ENCODE data around the gene FSTL5.

Gene FSTL5

DNA sequence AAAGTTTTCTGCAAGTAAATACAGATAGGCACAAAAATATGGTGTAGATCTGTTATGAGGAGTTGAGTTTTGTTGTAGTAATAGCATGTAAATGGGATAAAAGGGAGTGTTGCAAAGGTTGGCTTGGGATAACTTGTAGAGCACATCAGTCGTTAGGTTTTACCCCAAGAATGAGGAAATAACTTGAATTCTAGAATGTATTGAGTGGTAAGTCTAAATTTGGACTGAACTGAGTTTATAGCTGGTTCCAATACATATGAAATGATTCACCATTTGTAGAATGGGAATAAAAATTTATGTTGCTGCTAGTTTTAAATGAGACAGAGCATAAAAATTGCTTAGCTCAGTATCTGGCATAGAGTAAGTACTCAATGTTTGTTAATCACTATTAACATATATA lies 719.2 kb downstream of the FSTL5 start:
- Histone ChIP-seq H3K9ac (ENCODE audit: low read length) (no peak overlapping the region), H3K4me3 (ENCODE audit: low read length) (no peak overlapping the region), H3K4me2 (ENCODE audit: low read depth, low read length) (no peak overlapping the region), H3K9me3 (replicated peaks; ENCODE audit: insufficient read depth, low read length) (no peaks in the 10 kb centered on the region), H3K27ac (ENCODE audit: low read length) (no peak overlapping the region), H3K9me2 (replicated peaks; ENCODE audit: insufficient read depth, low read length) (no peaks in the 10 kb centered on the region), H3K79me2 (ENCODE audit: low read length) (no peaks in the 10 kb centered on the region), H3K36me3 (replicated peaks; ENCODE audit: insufficient read depth, low read length) (no peaks in the 10 kb centered on the region), H3F3A (ENCODE audit: insufficient read depth, low read length) (no peaks in the 10 kb centered on the region), H3K4me1 (ENCODE audit: low read length) (no peaks in the 10 kb centered on the region), H2AFZ (ENCODE audit: low read length) (no peak overlapping the region), H3K27me3 (replicated peaks; ENCODE audit: insufficient read depth, low read length) (no peaks in the 10 kb centered on the region), H4K20me1 (ENCODE audit: insufficient read depth, low read length) (no peaks in the 10 kb centered on the region)
- DNase-seq, result no peak
- TF ChIP-seq, protein P1, sequence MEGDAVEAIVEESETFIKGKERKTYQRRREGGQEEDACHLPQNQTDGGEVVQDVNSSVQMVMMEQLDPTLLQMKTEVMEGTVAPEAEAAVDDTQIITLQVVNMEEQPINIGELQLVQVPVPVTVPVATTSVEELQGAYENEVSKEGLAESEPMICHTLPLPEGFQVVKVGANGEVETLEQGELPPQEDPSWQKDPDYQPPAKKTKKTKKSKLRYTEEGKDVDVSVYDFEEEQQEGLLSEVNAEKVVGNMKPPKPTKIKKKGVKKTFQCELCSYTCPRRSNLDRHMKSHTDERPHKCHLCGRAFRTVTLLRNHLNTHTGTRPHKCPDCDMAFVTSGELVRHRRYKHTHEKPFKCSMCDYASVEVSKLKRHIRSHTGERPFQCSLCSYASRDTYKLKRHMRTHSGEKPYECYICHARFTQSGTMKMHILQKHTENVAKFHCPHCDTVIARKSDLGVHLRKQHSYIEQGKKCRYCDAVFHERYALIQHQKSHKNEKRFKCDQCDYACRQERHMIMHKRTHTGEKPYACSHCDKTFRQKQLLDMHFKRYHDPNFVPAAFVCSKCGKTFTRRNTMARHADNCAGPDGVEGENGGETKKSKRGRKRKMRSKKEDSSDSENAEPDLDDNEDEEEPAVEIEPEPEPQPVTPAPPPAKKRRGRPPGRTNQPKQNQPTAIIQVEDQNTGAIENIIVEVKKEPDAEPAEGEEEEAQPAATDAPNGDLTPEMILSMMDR (IDR thresholded peaks at IDR 0.05; ENCODE audit: low read length), result no peak
- TF ChIP-seq EZH2 (optimal IDR thresholded peaks at IDR 0.05; ENCODE audit: low read depth, low read length), result no peak
- no peak for TF ChIP-seq EZH2phosphoT487 (IDR thresholded peaks at IDR 0.05; ENCODE audit: low read length)

DNA sequence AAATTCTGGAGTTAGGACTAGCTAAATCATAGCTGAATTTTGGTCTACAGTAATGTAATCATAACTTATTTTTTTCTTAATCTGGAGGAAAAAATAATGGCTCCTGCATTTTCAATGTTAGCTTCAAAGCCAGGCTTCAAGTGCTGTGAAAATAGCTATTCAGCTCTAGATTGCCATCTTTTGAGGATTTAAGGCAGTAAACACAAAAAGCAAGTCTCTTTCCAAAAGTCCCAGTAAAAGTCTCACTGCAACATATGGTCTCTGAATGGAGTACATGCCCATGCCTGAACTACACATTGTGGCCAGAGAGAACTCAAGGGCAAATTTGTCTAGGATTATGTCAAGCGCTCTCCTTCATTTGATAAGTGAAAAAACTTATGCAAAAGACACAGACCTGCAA lies 720.9 kb downstream of the FSTL5 start:
- H3K4me3 ChIP-seq (ENCODE audit: low read length), result no peak overlapping the region
- H3K9me2 ChIP-seq (replicated peaks; ENCODE audit: insufficient read depth, low read length), result no peaks in the 10 kb centered on the region
- H3K79me2 ChIP-seq (ENCODE audit: low read length), result no peaks in the 10 kb centered on the region
- no peak for DNase-seq
- H2AFZ ChIP-seq (ENCODE audit: low read length), result no peak overlapping the region
- H3K27me3 ChIP-seq (replicated peaks; ENCODE audit: insufficient read depth, low read length), result no peaks in the 10 kb centered on the region
- H3K27ac ChIP-seq (ENCODE audit: low read length), result no peak overlapping the region
- H3K9me3 ChIP-seq (replicated peaks; ENCODE audit: insufficient read depth, low read length), result no peaks in the 10 kb centered on the region
- H3K36me3 ChIP-seq (replicated peaks; ENCODE audit: insufficient read depth, low read length), result no peaks in the 10 kb centered on the region
- H4K20me1 ChIP-seq (ENCODE audit: insufficient read depth, low read length), result no peaks in the 10 kb centered on the region
- no peak overlapping the region for H3K4me2 ChIP-seq (ENCODE audit: low read depth, low read length)
- no peaks in the 10 kb centered on the region for H3K4me1 ChIP-seq (ENCODE audit: low read length)
- H3K9ac ChIP-seq (ENCODE audit: low read length), result no peak overlapping the region
- TF ChIP-seq EZH2 (optimal IDR thresholded peaks at IDR 0.05; ENCODE audit: low read depth, low read length) (no peak), EZH2phosphoT487 (IDR thresholded peaks at IDR 0.05; ENCODE audit: low read length) (no peak)
- TF ChIP-seq, protein P1 (IDR thresholded peaks at IDR 0.05; ENCODE audit: low read length), result no peak
- no peaks in the 10 kb centered on the region for H3F3A ChIP-seq (ENCODE audit: insufficient read depth, low read length)

DNA sequence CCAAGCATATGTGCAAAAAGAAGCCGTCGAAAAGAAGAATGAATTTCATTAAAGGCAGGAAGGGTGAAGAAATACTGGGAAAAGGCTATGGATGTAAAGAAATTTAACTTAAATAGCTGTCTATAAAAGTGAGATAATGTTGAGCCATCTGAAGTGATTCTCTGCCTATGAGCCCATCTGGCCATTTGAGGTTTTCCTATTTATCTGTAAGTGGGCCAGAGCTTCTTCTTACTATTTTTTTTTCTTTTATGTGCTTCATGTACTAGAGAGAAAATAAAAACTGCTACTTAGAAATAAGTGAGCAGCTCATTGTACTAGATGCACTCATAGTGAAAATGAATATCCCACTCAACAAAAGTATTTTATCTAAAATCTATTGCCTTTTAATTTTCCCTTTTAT lies 725.7 kb downstream of the FSTL5 start:
- Histone ChIP-seq H3K9me3 (replicated peaks; ENCODE audit: insufficient read depth, low read length) (no peaks in the 10 kb centered on the region), H3K4me2 (ENCODE audit: low read depth, low read length) (no peak overlapping the region), H3K9me2 (replicated peaks; ENCODE audit: insufficient read depth, low read length) (no peaks in the 10 kb centered on the region), H3K9ac (ENCODE audit: low read length) (no peak overlapping the region), H3K27me3 (replicated peaks; ENCODE audit: insufficient read depth, low read length) (no peaks in the 10 kb centered on the region), H4K20me1 (ENCODE audit: insufficient read depth, low read length) (no peaks in the 10 kb centered on the region), H3K27ac (ENCODE audit: low read length) (no peak overlapping the region), H2AFZ (ENCODE audit: low read length) (no peak overlapping the region), H3K4me3 (ENCODE audit: low read length) (no peak overlapping the region), H3K36me3 (replicated peaks; ENCODE audit: insufficient read depth, low read length) (no peaks in the 10 kb centered on the region), H3K4me1 (ENCODE audit: low read length) (no peaks in the 10 kb centered on the region), H3K79me2 (ENCODE audit: low read length) (no peaks in the 10 kb centered on the region), H3F3A (ENCODE audit: insufficient read depth, low read length) (no peaks in the 10 kb centered on the region)
- DNase-seq, result no peak
- TF ChIP-seq, protein P1 (IDR thresholded peaks at IDR 0.05; ENCODE audit: low read length), result no peak
- no peak for TF ChIP-seq EZH2phosphoT487 (IDR thresholded peaks at IDR 0.05; ENCODE audit: low read length)
- no peak for TF ChIP-seq EZH2 (optimal IDR thresholded peaks at IDR 0.05; ENCODE audit: low read depth, low read length)
